ENCODE measurements around the gene ERGIC2.

Gene ERGIC2

GRCh38 chr12:29380536-29381523 is at the start of gene ERGIC2:
ERGIC2 (minus strand) TSS chr12:29381172; CDS start chr12:29371633, 9,539 bp downstream.
- Histone ChIP-seq H3K4me3 (peak within 1 kb of the TSS; percentile 95), H3K9me3 (ENCODE audit: low read depth, low read length) (no peaks in the 10 kb centered on the region), H3K9ac (ENCODE audit: insufficient read length) (peak within 1 kb of the TSS; percentile 98), H3K27ac (peak within 1 kb of the TSS; percentile 88), H3K36me3 (ENCODE audit: insufficient read depth, low read length) (peaks cover 19% of the 10 kb centered on the region)
- TF ChIP-seq POLR2AphosphoS5 (IDR thresholded peaks at IDR 0.05; ENCODE audit: borderline replicate concordance, low read depth, low read length) (peak; percentile 87), EZH2 (IDR thresholded peaks at IDR 0.05) (no peak), FOXP2 (optimal IDR thresholded peaks at IDR 0.05; ENCODE audit: control extremely low read depth, extremely low read length, insufficient read depth) (peak; percentile 75)
- peak; percentile 99 for DNase-seq (ENCODE audit: low read depth, low spot score)

DNA sequence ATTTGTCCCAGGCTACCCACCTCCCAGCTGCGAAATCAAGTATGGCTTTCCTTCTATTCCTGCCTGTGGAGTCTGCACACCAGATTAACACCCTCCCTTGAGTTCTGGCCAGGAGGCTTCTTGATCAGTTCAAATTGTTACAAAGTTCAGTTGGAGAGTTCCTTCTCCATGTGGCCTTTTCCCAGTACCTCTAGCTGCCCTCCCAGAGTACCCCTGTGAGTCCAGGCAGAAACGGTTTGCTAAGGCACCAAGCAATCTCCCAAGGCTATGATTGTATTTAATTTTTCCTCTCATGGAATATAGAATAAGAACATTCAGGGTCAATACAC is 49.7 kb upstream of the ERGIC2 start:
- DNase-seq (ENCODE audit: low read depth, low spot score) = no peak
- no peak overlapping the region for H3K4me3 ChIP-seq
- no peaks in the 10 kb centered on the region for H3K9me3 ChIP-seq (ENCODE audit: low read depth, low read length)
- H3K27ac ChIP-seq = no peak overlapping the region
- no peak overlapping the region for H3K9ac ChIP-seq (ENCODE audit: insufficient read length)
- TF ChIP-seq EZH2 (IDR thresholded peaks at IDR 0.05) = no peak
- no peak for TF ChIP-seq FOXP2 (optimal IDR thresholded peaks at IDR 0.05; ENCODE audit: control extremely low read depth, extremely low read length, insufficient read depth)
- TF ChIP-seq POLR2AphosphoS5 (IDR thresholded peaks at IDR 0.05; ENCODE audit: borderline replicate concordance, low read depth, low read length) = no peak
- no peaks in the 10 kb centered on the region for H3K36me3 ChIP-seq (ENCODE audit: insufficient read depth, low read length)

DNA sequence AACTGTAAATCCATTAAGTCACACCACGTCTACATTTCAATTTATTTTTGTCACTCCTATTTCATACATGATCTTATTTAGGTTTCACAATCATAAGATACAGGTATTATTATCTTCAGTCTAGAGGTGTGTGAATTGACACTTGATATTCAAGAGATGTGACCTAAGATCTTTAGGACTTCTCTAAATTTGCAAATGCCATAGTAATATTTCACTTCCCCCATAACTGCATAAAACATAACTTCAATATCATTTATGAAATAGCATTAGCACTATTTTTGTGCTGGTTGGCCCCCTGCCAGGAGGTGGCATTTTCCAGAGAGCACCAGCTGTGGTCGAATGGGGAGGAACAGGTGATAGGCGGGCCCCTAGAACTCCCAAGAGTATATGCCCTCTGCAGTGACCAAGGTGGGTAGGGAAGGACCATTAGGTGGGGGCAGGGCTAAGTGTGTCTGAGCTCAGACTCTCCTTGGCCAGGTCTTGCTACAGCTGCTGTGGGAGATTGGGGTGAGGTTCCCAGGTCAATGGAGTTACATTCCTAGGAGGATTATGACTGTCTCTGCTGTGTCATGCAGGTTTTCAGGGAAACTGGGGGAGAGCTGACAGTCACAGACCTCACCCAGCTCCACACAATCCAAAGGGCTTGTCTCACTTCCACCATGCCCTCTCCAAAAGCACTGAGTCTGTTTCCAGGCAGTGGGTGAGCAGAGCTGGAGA is 49.2 kb upstream of the ERGIC2 start:
- DNase-seq (ENCODE audit: low read depth, low spot score) = no peak
- no peak overlapping the region for H3K27ac ChIP-seq
- H3K9me3 ChIP-seq (ENCODE audit: low read depth, low read length) = no peaks in the 10 kb centered on the region
- no peaks in the 10 kb centered on the region for H3K36me3 ChIP-seq (ENCODE audit: insufficient read depth, low read length)
- no peak overlapping the region for H3K4me3 ChIP-seq
- TF ChIP-seq POLR2AphosphoS5 (IDR thresholded peaks at IDR 0.05; ENCODE audit: borderline replicate concordance, low read depth, low read length) (no peak), EZH2 (IDR thresholded peaks at IDR 0.05) (no peak), FOXP2 (optimal IDR thresholded peaks at IDR 0.05; ENCODE audit: control extremely low read depth, extremely low read length, insufficient read depth) (no peak)
- no peak overlapping the region for H3K9ac ChIP-seq (ENCODE audit: insufficient read length)

DNA sequence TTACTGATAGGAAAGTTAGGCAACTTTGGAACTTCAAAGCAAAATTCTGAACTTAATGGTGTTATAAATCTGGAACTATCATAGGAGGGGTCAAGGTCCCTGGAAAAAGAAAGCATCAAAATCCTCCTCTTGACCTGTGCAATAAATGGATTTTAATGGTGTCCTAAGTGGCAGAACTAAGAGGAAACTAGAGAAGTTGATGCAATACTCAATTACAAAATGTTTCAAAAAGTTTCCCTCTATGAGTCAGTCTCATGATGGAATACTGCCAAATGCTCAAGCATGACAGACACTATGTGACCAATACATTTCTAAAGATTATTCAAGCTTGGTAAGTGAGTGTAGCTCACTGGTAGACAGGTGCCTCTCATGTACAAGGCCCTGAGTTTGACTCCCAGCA is 47.7 kb upstream of the ERGIC2 start:
- no peaks in the 10 kb centered on the region for H3K36me3 ChIP-seq (ENCODE audit: insufficient read depth, low read length)
- no peaks in the 10 kb centered on the region for H3K9me3 ChIP-seq (ENCODE audit: low read depth, low read length)
- no peak overlapping the region for H3K4me3 ChIP-seq
- no peak overlapping the region for H3K27ac ChIP-seq
- no peak for DNase-seq (ENCODE audit: low read depth, low spot score)
- no peak overlapping the region for H3K9ac ChIP-seq (ENCODE audit: insufficient read length)
- TF ChIP-seq POLR2AphosphoS5 (IDR thresholded peaks at IDR 0.05; ENCODE audit: borderline replicate concordance, low read depth, low read length) (no peak), EZH2 (IDR thresholded peaks at IDR 0.05) (no peak), FOXP2 (optimal IDR thresholded peaks at IDR 0.05; ENCODE audit: control extremely low read depth, extremely low read length, insufficient read depth) (no peak)

GRCh38 chr12:29427964-29428363 is 47.0 kb upstream of the ERGIC2 start:
- H3K4me3 ChIP-seq = no peak overlapping the region
- H3K9ac ChIP-seq (ENCODE audit: insufficient read length) = no peak overlapping the region
- TF ChIP-seq EZH2 (IDR thresholded peaks at IDR 0.05) (no peak), FOXP2 (optimal IDR thresholded peaks at IDR 0.05; ENCODE audit: control extremely low read depth, extremely low read length, insufficient read depth) (no peak), POLR2AphosphoS5 (IDR thresholded peaks at IDR 0.05; ENCODE audit: borderline replicate concordance, low read depth, low read length) (no peak)
- no peaks in the 10 kb centered on the region for H3K9me3 ChIP-seq (ENCODE audit: low read depth, low read length)
- H3K27ac ChIP-seq = no peak overlapping the region
- DNase-seq (ENCODE audit: low read depth, low spot score) = no peak
- H3K36me3 ChIP-seq (ENCODE audit: insufficient read depth, low read length) = no peaks in the 10 kb centered on the region

- no peak overlapping the region for H3K4me3 ChIP-seq
- TF ChIP-seq EZH2 (IDR thresholded peaks at IDR 0.05) (no peak), POLR2AphosphoS5 (IDR thresholded peaks at IDR 0.05; ENCODE audit: borderline replicate concordance, low read depth, low read length) (no peak), FOXP2 (optimal IDR thresholded peaks at IDR 0.05; ENCODE audit: control extremely low read depth, extremely low read length, insufficient read depth) (no peak)
- H3K9me3 ChIP-seq (ENCODE audit: low read depth, low read length) = no peaks in the 10 kb centered on the region
- H3K9ac ChIP-seq (ENCODE audit: insufficient read length) = no peak overlapping the region
- H3K27ac ChIP-seq = no peak overlapping the region
- H3K36me3 ChIP-seq (ENCODE audit: insufficient read depth, low read length) = no peaks in the 10 kb centered on the region
- DNase-seq (ENCODE audit: low read depth, low spot score) = no peak
These were observed 45.5 kb upstream of the ERGIC2 start for GRCh38 chr12:29426498-29426897.

- no peak for TF ChIP-seq FOXP2 (optimal IDR thresholded peaks at IDR 0.05; ENCODE audit: control extremely low read depth, extremely low read length, insufficient read depth)
- TF ChIP-seq EZH2 (IDR thresholded peaks at IDR 0.05) = no peak
- no peak for TF ChIP-seq POLR2AphosphoS5 (IDR thresholded peaks at IDR 0.05; ENCODE audit: borderline replicate concordance, low read depth, low read length)
- no peaks in the 10 kb centered on the region for H3K36me3 ChIP-seq (ENCODE audit: insufficient read depth, low read length)
- no peaks in the 10 kb centered on the region for H3K9me3 ChIP-seq (ENCODE audit: low read depth, low read length)
- H3K27ac ChIP-seq = no peak overlapping the region
- DNase-seq (ENCODE audit: low read depth, low spot score) = no peak
- no peak overlapping the region for H3K9ac ChIP-seq (ENCODE audit: insufficient read length)
- H3K4me3 ChIP-seq = no peak overlapping the region
These were observed 44.8 kb upstream of the ERGIC2 start for GRCh38 chr12:29425722-29426121.

- no peaks in the 10 kb centered on the region for H3K9me3 ChIP-seq (ENCODE audit: low read depth, low read length)
- no peak overlapping the region for H3K4me3 ChIP-seq
- H3K9ac ChIP-seq (ENCODE audit: insufficient read length) = no peak overlapping the region
- H3K27ac ChIP-seq = no peak overlapping the region
- DNase-seq (ENCODE audit: low read depth, low spot score) = no peak
- no peaks in the 10 kb centered on the region for H3K36me3 ChIP-seq (ENCODE audit: insufficient read depth, low read length)
- no peak for TF ChIP-seq FOXP2 (optimal IDR thresholded peaks at IDR 0.05; ENCODE audit: control extremely low read depth, extremely low read length, insufficient read depth)
- TF ChIP-seq EZH2 (IDR thresholded peaks at IDR 0.05) = no peak
- TF ChIP-seq POLR2AphosphoS5 (IDR thresholded peaks at IDR 0.05; ENCODE audit: borderline replicate concordance, low read depth, low read length) = no peak
These were observed 35.8 kb upstream of the ERGIC2 start for GRCh38 chr12:29416748-29417147.

All from SK-N-MC (cell line).